Endothelial cell of umbilical vein (primary cell): ENCODE results near the gene ZNF516. TPM values are rescaled to one million over a fixed set of nuclear protein-coding genes. Genes with fewer than 3 reads are reported as not detected.

Source experiments
- BruUV-seq: library from RNA; stranded (reverse); fragments of 400-500 nt; replicated peaks from 2 replicates; lab custom pipeline; 2021; lab: Mats Ljungman, UMichigan
- CTCF ChIA-PET: fragments of 300-600, 350-600 bp; sonication (Branson Sonifier 250); formaldehyde crosslinking; loops from one replicate; lab custom pipeline; 2021; ENCODE audit warnings: antibody characterized with exemption, inconsistent platforms; lab: Charles Lee
- POLR2A ChIA-PET: fragments of 300-600, 350-600 bp; sonication (Branson Sonifier 250); formaldehyde crosslinking; loops from one replicate; lab custom pipeline; 2021; ENCODE audit warnings: antibody characterized with exemption, inconsistent platforms; lab: Charles Lee
- DNase-seq: peaks from one replicate; pipeline ENCODE4 v3.0.0-alpha.2; 2011; ENCODE audit warnings: low read depth, low spot score
- FAIRE-seq: peaks from 2 replicates; lab custom pipeline; 2011; peaks lifted over from hg19 to GRCh38; lab: Jason Lieb, UNC
- H2AFZ ChIP-seq: 2 replicates; pipeline ENCODE4 v1.6.0; 2012; ENCODE audit warnings: low read depth, low read length, control low read depth, inconsistent platforms
- H3K27ac ChIP-seq: 2 replicates; pipeline ENCODE4 v1.5.1; 2011; ENCODE audit warnings: low read depth, mild to moderate bottlenecking, control low read depth, low read length, moderate library complexity; ENCODE audit not compliant: insufficient read depth
- H3K27me3 ChIP-seq, 2 experiments: 2 replicates each; pipeline versions ENCODE4 v1.6.0 to v1.6.1; 2011; ENCODE audit warnings: low read length in 2 of 2, mixed read lengths in 1 of 2; ENCODE audit not compliant: control insufficient read depth in 2 of 2, insufficient read depth in 2 of 2
- H3K36me3 ChIP-seq, 2 experiments: 2 replicates in 1 of 2; 3 replicates in 1 of 2; pipeline ENCODE4 v1.5.1; 2011; ENCODE audit warnings: low read length in 2 of 2, mild to moderate bottlenecking in 1 of 2, moderate library complexity in 1 of 2; ENCODE audit not compliant: control insufficient read depth in 2 of 2, insufficient read depth in 2 of 2; ENCODE audit errors: extremely low read depth in 1 of 2
- H3K4me1 ChIP-seq: 3 replicates; pipeline ENCODE4 v1.5.1; 2011; ENCODE audit warnings: mild to moderate bottlenecking, low read length; ENCODE audit not compliant: control insufficient read depth, insufficient read depth; ENCODE audit errors: extremely low read depth
- H3K4me2 ChIP-seq: 2 replicates; pipeline ENCODE4 v1.6.1; 2011; ENCODE audit warnings: low read length, control low read depth, mixed read lengths; ENCODE audit not compliant: insufficient read depth
- H3K4me3 ChIP-seq, 3 experiments: fragments of 200-600 bp in 1 of 3; sonication (generic), shearing (Covaris generic) in 1 of 3; replicated peaks in 1 of 3; 2 replicates each; pipeline ENCODE4 v1.5.1; 2011 to 2016; ENCODE audit warnings: control low read depth in 3 of 3, low read length in 3 of 3, mild to moderate bottlenecking in 2 of 3, inconsistent platforms in 1 of 3, low read depth in 1 of 3, moderate library complexity in 1 of 3; ENCODE audit not compliant: insufficient read depth in 1 of 3
- H3K79me2 ChIP-seq: 2 replicates; pipeline ENCODE4 v1.6.0; 2012; ENCODE audit warnings: low read length, inconsistent platforms; ENCODE audit not compliant: control insufficient read depth, insufficient read depth
- H3K9ac ChIP-seq: replicated peaks from 2 replicates; pipeline ENCODE3; 2011; ENCODE audit warnings: low read length, control low read depth; ENCODE audit not compliant: insufficient read depth; ENCODE audit errors: extremely low read depth
- H3K9me1 ChIP-seq: replicated peaks from 3 replicates; pipeline ENCODE4 v1.6.0; 2011; ENCODE audit warnings: mild to moderate bottlenecking, low read length; ENCODE audit not compliant: control insufficient read depth, insufficient read depth; ENCODE audit errors: extremely low read depth
- H3K9me3 ChIP-seq: replicated peaks from 2 replicates; pipeline ENCODE4 v1.5.1; 2012; ENCODE audit warnings: low read length, inconsistent platforms; ENCODE audit not compliant: control insufficient read depth, insufficient read depth
- H4K20me1 ChIP-seq: replicated peaks from 2 replicates; pipeline ENCODE3; 2011; ENCODE audit warnings: mild to moderate bottlenecking, low read length; ENCODE audit not compliant: control insufficient read depth, insufficient read depth; ENCODE audit errors: extremely low read depth
- EZH2 ChIP-seq: IDR thresholded peaks from 2 replicates; pipeline ENCODE4 v1.6.1; 2012; ENCODE audit warnings: borderline replicate concordance, low read depth, mild to moderate bottlenecking, moderate library complexity, low read length, inconsistent platforms; ENCODE audit not compliant: severe bottlenecking
- FOS ChIP-seq: IDR thresholded peaks from 2 replicates; pipeline ENCODE4 v1.6.1; 2011; ENCODE audit warnings: mild to moderate bottlenecking, low read length, moderate library complexity, borderline replicate concordance; ENCODE audit not compliant: insufficient read depth
- GATA2 ChIP-seq: IDR thresholded peaks from 2 replicates; pipeline ENCODE4 v1.7.0; 2011; ENCODE audit warnings: low read depth, mild to moderate bottlenecking, moderate library complexity, mixed read lengths, low read length; ENCODE audit not compliant: insufficient read length, insufficient read depth
- JUN ChIP-seq: IDR thresholded peaks from 2 replicates; pipeline ENCODE4 v1.6.1; 2011; ENCODE audit warnings: borderline replicate concordance, low read depth; ENCODE audit not compliant: insufficient read length, insufficient read depth
- MYC ChIP-seq: IDR thresholded peaks from one replicate; pipeline ENCODE4 v1.6.1; 2011; ENCODE audit warnings: mild to moderate bottlenecking, low read depth, low read length
- POLR2A ChIP-seq: IDR thresholded peaks from 2 replicates; pipeline ENCODE4 v1.6.1; 2012; ENCODE audit warnings: low read depth, mild to moderate bottlenecking, control low read depth, low read length
- POLR2AphosphoS5 ChIP-seq: IDR thresholded peaks from 2 replicates; pipeline ENCODE4 v1.6.1; 2012; ENCODE audit warnings: low read depth, mild to moderate bottlenecking, control low read depth, low read length, moderate library complexity; ENCODE audit not compliant: insufficient read depth
- dilution Hi-C: fragments of 300-500 bp; cut with MboI; formaldehyde crosslinking; loops from one replicate; pipeline ENCODE4 v1.15.0; 2019; ENCODE audit warnings: low sequenced_read_pairs; ENCODE audit not compliant: extremely low pct_ligation_motif_present
- intact Hi-C: fragments of 100-400 bp; cut with micrococcal nuclease; formaldehyde crosslinking; loops from one replicate; pipeline ENCODE4 v1.10.0; 2022
- polyA plus RNA-seq, 4 experiments: library from polyadenylated mRNA; depleted of rRNA in 3 of 4; stranded (reverse) in 3 of 4; unstranded in 1 of 4; fragments of >200 nt; gene quantifications; 2 replicates each; pipeline versions ENCODE4 v1.2.1 to v1.2.3, GENCODE V29; 2011 to 2012; ENCODE audit warnings: missing spikeins in 1 of 4
- total RNA-seq: library from RNA; stranded (reverse); gene quantifications from 2 replicates; pipeline ENCODE4 v1.2.3, GENCODE V29; 2021
- TF ChIP-seq, protein P1 (sequence below): IDR thresholded peaks from 2 replicates; pipeline ENCODE4 v1.6.1; 2011; ENCODE audit not compliant: insufficient read depth, insufficient read length
- TF ChIP-seq, protein P2 (sequence below), 2 donors: IDR thresholded peaks; 1 replicate in 1 of 2; 2 replicates in 1 of 2; pipeline ENCODE4 v1.5.1; 2011; ENCODE audit warnings: low read length in 2 of 2, mild to moderate bottlenecking in 2 of 2, moderate library complexity in 2 of 2, control low read depth in 1 of 2, inconsistent platforms in 1 of 2, low read depth in 1 of 2; ENCODE audit not compliant: insufficient read depth in 1 of 2; ENCODE audit errors: extremely low read depth in 1 of 2

Gene ZNF516
- total and polyA plus RNA-seq, 2 donors (not counting 3 experiments of a cell fraction or from before 2014, with no cell fraction given): 3.6 to 19.1 TPM

DNA sequence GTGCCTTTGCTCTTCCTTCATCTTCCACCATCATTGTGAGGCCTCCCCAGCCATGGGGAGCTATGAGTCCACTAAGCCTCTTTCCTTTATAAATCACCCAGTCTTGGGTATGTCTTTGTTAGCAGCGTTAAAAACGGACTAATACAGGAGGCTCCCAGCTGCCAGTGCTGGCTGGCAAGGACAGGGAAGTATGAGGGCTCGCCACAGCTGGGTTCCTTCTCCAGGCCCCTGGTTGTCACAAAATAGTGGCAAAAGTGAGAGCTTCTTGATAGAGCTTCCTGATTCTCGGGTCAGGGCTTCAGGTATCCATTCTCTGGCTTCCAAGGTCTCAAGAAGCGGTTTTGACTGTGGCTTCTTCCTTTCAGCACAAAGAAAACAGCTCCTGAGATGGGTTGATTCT is 85.0 kb downstream of the ZNF516 start:
- Histone ChIP-seq H3K4me1 (no peaks in the 10 kb centered on the region), H3K9ac (no peak overlapping the region), H3K9me3 (no peaks in the 10 kb centered on the region), H3K27ac (no peak overlapping the region), H3K9me1 (no peaks in the 10 kb centered on the region), H3K4me2 (no peak overlapping the region), H4K20me1 (no peaks in the 10 kb centered on the region), H3K79me2 (no peaks in the 10 kb centered on the region), H3K36me3 (no peaks in the 10 kb centered on the region), H3K4me3 (no peak overlapping the region), H3K27me3 (no peaks in the 10 kb centered on the region), H2AFZ (no peak overlapping the region)
- no peak for FAIRE-seq
- dilution Hi-C loops (no loop called here), intact Hi-C loops (no loop called here)
- TF ChIP-seq FOS (no peak), MYC (no peak), EZH2 (no peak), GATA2 (no peak), POLR2A (no peak), POLR2AphosphoS5 (no peak), JUN (no peak)
- TF ChIP-seq, protein P1, sequence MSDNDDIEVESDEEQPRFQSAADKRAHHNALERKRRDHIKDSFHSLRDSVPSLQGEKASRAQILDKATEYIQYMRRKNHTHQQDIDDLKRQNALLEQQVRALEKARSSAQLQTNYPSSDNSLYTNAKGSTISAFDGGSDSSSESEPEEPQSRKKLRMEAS: no peak
- TF ChIP-seq, protein P2, sequence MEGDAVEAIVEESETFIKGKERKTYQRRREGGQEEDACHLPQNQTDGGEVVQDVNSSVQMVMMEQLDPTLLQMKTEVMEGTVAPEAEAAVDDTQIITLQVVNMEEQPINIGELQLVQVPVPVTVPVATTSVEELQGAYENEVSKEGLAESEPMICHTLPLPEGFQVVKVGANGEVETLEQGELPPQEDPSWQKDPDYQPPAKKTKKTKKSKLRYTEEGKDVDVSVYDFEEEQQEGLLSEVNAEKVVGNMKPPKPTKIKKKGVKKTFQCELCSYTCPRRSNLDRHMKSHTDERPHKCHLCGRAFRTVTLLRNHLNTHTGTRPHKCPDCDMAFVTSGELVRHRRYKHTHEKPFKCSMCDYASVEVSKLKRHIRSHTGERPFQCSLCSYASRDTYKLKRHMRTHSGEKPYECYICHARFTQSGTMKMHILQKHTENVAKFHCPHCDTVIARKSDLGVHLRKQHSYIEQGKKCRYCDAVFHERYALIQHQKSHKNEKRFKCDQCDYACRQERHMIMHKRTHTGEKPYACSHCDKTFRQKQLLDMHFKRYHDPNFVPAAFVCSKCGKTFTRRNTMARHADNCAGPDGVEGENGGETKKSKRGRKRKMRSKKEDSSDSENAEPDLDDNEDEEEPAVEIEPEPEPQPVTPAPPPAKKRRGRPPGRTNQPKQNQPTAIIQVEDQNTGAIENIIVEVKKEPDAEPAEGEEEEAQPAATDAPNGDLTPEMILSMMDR (IDR thresholded peaks at IDR 0.05; ENCODE audit: extremely low read depth in 1 of 2, insufficient read depth in 1 of 2, low read depth in 1 of 2, low read length in 2 of 2): no peak
- ChIA-PET CTCF (interaction anchor here (1.4 to 1.8 kb wide), 2 partner anchors 11 to 29 kb away, joined by 3 to 6 read pairs; no protein-coding TSS in a partner anchor), POLR2A (no interaction called here)
- no peak for DNase-seq
- BruUV-seq: no TSS peak
